Endodermal cell (in vitro differentiated cells): ENCODE data around the gene PDCD5. TPM values are rescaled to one million over a fixed set of nuclear protein-coding genes. Genes with fewer than 3 reads are reported as not detected.

ENCODE experiments used
- DNase-seq: peaks from one replicate; pipeline ENCODE4 v3.0.0-alpha.2; 2017
- H3K27ac ChIP-seq: 2 replicates; pipeline ENCODE4 v1.5.1; 2013; ENCODE audit warnings: mild to moderate bottlenecking, low read depth, low read length, moderate library complexity
- H3K27me3 ChIP-seq: 2 replicates; pipeline ENCODE4 v1.6.1; 2013; ENCODE audit warnings: mild to moderate bottlenecking, low read length, moderate library complexity; ENCODE audit not compliant: insufficient read depth, control insufficient read depth, poor library complexity, severe bottlenecking
- H3K36me3 ChIP-seq: 2 replicates; pipeline ENCODE4 v1.7.0; 2013; ENCODE audit warnings: mild to moderate bottlenecking, low read length, moderate library complexity; ENCODE audit not compliant: control insufficient read depth, insufficient read depth
- H3K4me1 ChIP-seq: one replicate; pipeline ENCODE4 v1.7.0; 2013; ENCODE audit warnings: low read length; ENCODE audit not compliant: control insufficient read depth, insufficient read depth
- H3K4me3 ChIP-seq: 2 replicates; pipeline ENCODE4 v1.5.1; 2013; ENCODE audit warnings: mild to moderate bottlenecking, low read length, moderate library complexity
- H3K9ac ChIP-seq: 2 replicates; pipeline ENCODE4 v1.6.1; 2013; ENCODE audit warnings: mild to moderate bottlenecking, low read length, moderate library complexity; ENCODE audit not compliant: poor library complexity, severe bottlenecking; ENCODE audit errors: extremely low read depth
- H3K9me3 ChIP-seq: 2 replicates; pipeline ENCODE4 v1.6.1; 2013; ENCODE audit warnings: mild to moderate bottlenecking, low read length, moderate library complexity; ENCODE audit not compliant: control insufficient read depth
- H3K27ac Mint-ChIP-seq: 2 replicates; pipeline ENCODE4 v1.8.0; 2020; ENCODE audit warnings: mixed read lengths
- H3K27me3 Mint-ChIP-seq: 2 replicates; pipeline ENCODE4 v1.8.0; 2021; ENCODE audit warnings: mild to moderate bottlenecking, mixed read lengths; ENCODE audit not compliant: insufficient read depth
- H3K36me3 Mint-ChIP-seq: 2 replicates; pipeline ENCODE4 v1.8.0; 2020; ENCODE audit warnings: low read depth, mixed read lengths
- H3K4me1 Mint-ChIP-seq: 2 replicates; pipeline ENCODE4 v1.8.0; 2020; ENCODE audit warnings: mixed read lengths
- H3K4me3 Mint-ChIP-seq: 2 replicates; pipeline ENCODE4 v1.8.0; 2020; ENCODE audit warnings: mild to moderate bottlenecking, moderate library complexity, mixed read lengths
- H3K9me3 Mint-ChIP-seq: 2 replicates; pipeline ENCODE4 v1.8.0; 2020; ENCODE audit warnings: mild to moderate bottlenecking, mixed read lengths
- CTCF ChIP-seq: fragments of 200-600 bp; sonication (generic); conservative IDR thresholded peaks from 2 replicates; pipeline ENCODE4 v1.5.0; 2021; ENCODE audit warnings: antibody characterized with exemption, mild to moderate bottlenecking
- WGBS, 2 experiments: methylation state at CpG; one replicate each; pipeline versions ENCODE4 v1.1.5 to v1.1.7; 2013; ENCODE audit warnings: missing lambda C conversion rate in 2 of 2, mixed read lengths in 1 of 2; ENCODE audit not compliant: insufficient coverage in 1 of 2, insufficient read length in 1 of 2; 5-methylcytosine and 5-hydroxymethylcytosine counted together
- total RNA-seq, 2 donors: library from RNA; stranded (reverse); fragmentation: NEBNext Ultra II Directional in 1 of 2; extraction: Animal tissue kit (Norgen Biotek cat#: 25700) in 1 of 2; gene quantifications; 2 replicates in 1 of 2; 3 replicates in 1 of 2; pipeline ENCODE4 v1.2.1, GENCODE V29; 2021

PDCD5 gene
- total RNA-seq, 2 donors from 2014 or later: 100 to 102 TPM

- no peak overlapping the region for H3K9ac ChIP-seq
- H3K4me3 Mint-ChIP-seq: no peak overlapping the region
- H3K9me3 Mint-ChIP-seq: no peaks in the 10 kb centered on the region
- peaks cover 31% of the 10 kb centered on the region for H3K36me3 ChIP-seq
- no peaks in the 10 kb centered on the region for H3K27me3 ChIP-seq
- 78 to 88% methylated on average over 9 to 14 of the region's 14 CpGs for WGBS, 2 experiments
- no peak overlapping the region for H3K27ac Mint-ChIP-seq
- H3K9me3 ChIP-seq: no peaks in the 10 kb centered on the region
- peak; percentile 37 for TF ChIP-seq CTCF
- H3K36me3 Mint-ChIP-seq: peaks cover 41% of the 10 kb centered on the region
- peaks cover 2% of the 10 kb centered on the region for H3K27me3 Mint-ChIP-seq
- DNase-seq: peak; percentile 59
- H3K4me3 ChIP-seq: no peak overlapping the region
- no peak overlapping the region for H3K27ac ChIP-seq
- peaks cover 7% of the 10 kb centered on the region for H3K4me1 Mint-ChIP-seq
- H3K4me1 ChIP-seq: no peaks in the 10 kb centered on the region
These were observed 49.3 kb downstream of the PDCD5 start for GRCh38 chr19:32630338-32630737.

GRCh38 chr19:32631381-32631780 is 50.4 kb downstream of the PDCD5 start:
- H3K4me1 ChIP-seq: no peaks in the 10 kb centered on the region
- Mint-ChIP-seq H3K27me3 (peaks cover 2% of the 10 kb centered on the region), H3K9me3 (no peaks in the 10 kb centered on the region), H3K4me1 (peaks cover 7% of the 10 kb centered on the region), H3K4me3 (no peak overlapping the region), H3K27ac (no peak overlapping the region), H3K36me3 (peaks cover 42% of the 10 kb centered on the region)
- H3K4me3 ChIP-seq: no peak overlapping the region
- no peaks in the 10 kb centered on the region for H3K27me3 ChIP-seq
- TF ChIP-seq CTCF: peak; percentile 51
- no peak overlapping the region for H3K27ac ChIP-seq
- H3K9ac ChIP-seq: no peak overlapping the region
- no peak for DNase-seq
- peaks cover 37% of the 10 kb centered on the region for H3K36me3 ChIP-seq
- H3K9me3 ChIP-seq: no peaks in the 10 kb centered on the region
- WGBS, 2 experiments: 93 to 95% methylated on average over 6 to 15 of the region's 15 CpGs

Other genes with a start within 250 kb of the PDCD5 start
- gene ZNF507, start 235.6 kb upstream of the PDCD5 start, total RNA-seq: 10 to 100 TPM; 28.0 to 32.5 TPM
- gene DPY19L3, start 175.4 kb upstream of the PDCD5 start, total RNA-seq: 100 to 1,000 TPM in 1 of 2 donors, 10 to 100 TPM in 1; 86.5 to 112 TPM
- gene ANKRD27, start 94.0 kb downstream of the PDCD5 start, total RNA-seq: 10 to 100 TPM; 35.1 to 35.9 TPM
- gene RGS9BP, start 94.7 kb downstream of the PDCD5 start, total RNA-seq: not detected
- 1 to 10 TPM; 5.8 to 6.8 TPM for gene NUDT19, start 110.6 kb downstream of the PDCD5 start, total RNA-seq
- gene TDRD12, start 138.6 kb downstream of the PDCD5 start, total RNA-seq: under 1 TPM; 0.20 to 0.84 TPM